Measurements from ENCODE around the gene KRT79.

- TF ChIP-seq, protein P1, sequence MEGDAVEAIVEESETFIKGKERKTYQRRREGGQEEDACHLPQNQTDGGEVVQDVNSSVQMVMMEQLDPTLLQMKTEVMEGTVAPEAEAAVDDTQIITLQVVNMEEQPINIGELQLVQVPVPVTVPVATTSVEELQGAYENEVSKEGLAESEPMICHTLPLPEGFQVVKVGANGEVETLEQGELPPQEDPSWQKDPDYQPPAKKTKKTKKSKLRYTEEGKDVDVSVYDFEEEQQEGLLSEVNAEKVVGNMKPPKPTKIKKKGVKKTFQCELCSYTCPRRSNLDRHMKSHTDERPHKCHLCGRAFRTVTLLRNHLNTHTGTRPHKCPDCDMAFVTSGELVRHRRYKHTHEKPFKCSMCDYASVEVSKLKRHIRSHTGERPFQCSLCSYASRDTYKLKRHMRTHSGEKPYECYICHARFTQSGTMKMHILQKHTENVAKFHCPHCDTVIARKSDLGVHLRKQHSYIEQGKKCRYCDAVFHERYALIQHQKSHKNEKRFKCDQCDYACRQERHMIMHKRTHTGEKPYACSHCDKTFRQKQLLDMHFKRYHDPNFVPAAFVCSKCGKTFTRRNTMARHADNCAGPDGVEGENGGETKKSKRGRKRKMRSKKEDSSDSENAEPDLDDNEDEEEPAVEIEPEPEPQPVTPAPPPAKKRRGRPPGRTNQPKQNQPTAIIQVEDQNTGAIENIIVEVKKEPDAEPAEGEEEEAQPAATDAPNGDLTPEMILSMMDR (IDR thresholded peaks at IDR 0.05): no peak
- TF ChIP-seq POLR2A (IDR thresholded peaks at IDR 0.05): no peak
Measured at GRCh38 chr12:52822771-52823510, 11.2 kb downstream of the KRT79 start.

All from heart left ventricle (tissue), 13 donors.